PC-3 (cell line): Measurements from ENCODE around the gene HTT-AS.

ENCODE experiments used
- EZH2 ChIP-seq: fragments of 300-600 bp; sonication (generic); IDR thresholded peaks from one replicate; pipeline ENCODE4 v1.6.1; 2017; ENCODE audit warnings: antibody characterized with exemption, mild to moderate bottlenecking, low read length; ENCODE audit not compliant: unreplicated experiment
- EZH2phosphoT487 ChIP-seq: fragments of 300-600 bp; sonication (generic); IDR thresholded peaks from 2 replicates; pipeline ENCODE4 v1.6.1; 2018; ENCODE audit warnings: mild to moderate bottlenecking, antibody characterized with exemption, low read length, borderline replicate concordance
- TF ChIP-seq, protein P1 (sequence below): fragments of 300-600 bp; sonication (generic); conservative IDR thresholded peaks from 2 replicates; pipeline ENCODE4 v1.5.1; 2017; ENCODE audit warnings: antibody characterized with exemption, low read depth, mild to moderate bottlenecking, low read length

DNA sequence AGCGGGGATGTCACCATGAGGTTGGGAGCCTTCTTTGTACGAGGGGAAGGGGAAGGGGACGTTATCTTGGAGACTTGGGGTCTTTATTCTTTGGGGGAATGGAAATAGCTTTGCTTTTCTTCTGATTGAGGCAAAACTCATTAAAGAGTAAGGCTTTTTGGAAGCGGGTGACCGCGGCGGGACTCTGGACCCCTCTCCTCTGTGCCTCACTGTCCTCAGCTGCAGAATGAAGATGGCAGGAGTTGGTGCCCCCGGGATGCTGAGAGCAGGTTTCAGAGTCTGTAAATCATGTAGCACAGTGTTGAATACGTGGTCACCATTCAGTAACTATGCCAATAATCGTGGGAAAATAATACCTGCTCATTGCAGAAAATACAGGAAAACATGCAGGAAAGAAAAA, 32.1 kb downstream of the HTT-AS start:
- TF ChIP-seq, protein P1, sequence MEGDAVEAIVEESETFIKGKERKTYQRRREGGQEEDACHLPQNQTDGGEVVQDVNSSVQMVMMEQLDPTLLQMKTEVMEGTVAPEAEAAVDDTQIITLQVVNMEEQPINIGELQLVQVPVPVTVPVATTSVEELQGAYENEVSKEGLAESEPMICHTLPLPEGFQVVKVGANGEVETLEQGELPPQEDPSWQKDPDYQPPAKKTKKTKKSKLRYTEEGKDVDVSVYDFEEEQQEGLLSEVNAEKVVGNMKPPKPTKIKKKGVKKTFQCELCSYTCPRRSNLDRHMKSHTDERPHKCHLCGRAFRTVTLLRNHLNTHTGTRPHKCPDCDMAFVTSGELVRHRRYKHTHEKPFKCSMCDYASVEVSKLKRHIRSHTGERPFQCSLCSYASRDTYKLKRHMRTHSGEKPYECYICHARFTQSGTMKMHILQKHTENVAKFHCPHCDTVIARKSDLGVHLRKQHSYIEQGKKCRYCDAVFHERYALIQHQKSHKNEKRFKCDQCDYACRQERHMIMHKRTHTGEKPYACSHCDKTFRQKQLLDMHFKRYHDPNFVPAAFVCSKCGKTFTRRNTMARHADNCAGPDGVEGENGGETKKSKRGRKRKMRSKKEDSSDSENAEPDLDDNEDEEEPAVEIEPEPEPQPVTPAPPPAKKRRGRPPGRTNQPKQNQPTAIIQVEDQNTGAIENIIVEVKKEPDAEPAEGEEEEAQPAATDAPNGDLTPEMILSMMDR, result no peak
- TF ChIP-seq EZH2 (no peak), EZH2phosphoT487 (no peak)
